WERI-Rb-1 (cell line): Measurements from ENCODE around the gene ANKH.

Source experiments
- DNase-seq: peaks from one replicate; pipeline ENCODE4 v3.0.0-alpha.2; 2020
- H3K27ac ChIP-seq: fragments of 250-450 bp; sonication (Bioruptor Pico); 2 replicates; pipeline ENCODE4 v1.5.1; 2020; ENCODE audit warnings: mild to moderate bottlenecking, moderate library complexity
- H3K27me3 ChIP-seq: fragments of 250-450 bp; sonication (Bioruptor Pico); 2 replicates; pipeline ENCODE4 v1.5.1; 2021; ENCODE audit warnings: mild to moderate bottlenecking, low read depth, moderate library complexity; ENCODE audit not compliant: insufficient read depth, severe bottlenecking
- H3K36me3 ChIP-seq: fragments of 250-450 bp; sonication (Bioruptor Pico); 2 replicates; pipeline ENCODE4 v1.5.1; 2020; ENCODE audit warnings: mild to moderate bottlenecking, moderate library complexity
- H3K4me3 ChIP-seq: 2 replicates; pipeline ENCODE4 v1.5.1; 2011; ENCODE audit warnings: low read depth, mild to moderate bottlenecking, control low read depth, low read length
- H3K9me3 ChIP-seq: fragments of 250-450 bp; sonication (Bioruptor Pico); 2 replicates; pipeline ENCODE4 v1.5.1; 2021; ENCODE audit warnings: mild to moderate bottlenecking, moderate library complexity; ENCODE audit not compliant: severe bottlenecking
- TF ChIP-seq, protein P1 (sequence below): IDR thresholded peaks from 2 replicates; pipeline ENCODE4 v1.5.1; 2011; ENCODE audit warnings: low read depth, mild to moderate bottlenecking, control low read depth, inconsistent platforms, low read length

The ANKH gene

DNA sequence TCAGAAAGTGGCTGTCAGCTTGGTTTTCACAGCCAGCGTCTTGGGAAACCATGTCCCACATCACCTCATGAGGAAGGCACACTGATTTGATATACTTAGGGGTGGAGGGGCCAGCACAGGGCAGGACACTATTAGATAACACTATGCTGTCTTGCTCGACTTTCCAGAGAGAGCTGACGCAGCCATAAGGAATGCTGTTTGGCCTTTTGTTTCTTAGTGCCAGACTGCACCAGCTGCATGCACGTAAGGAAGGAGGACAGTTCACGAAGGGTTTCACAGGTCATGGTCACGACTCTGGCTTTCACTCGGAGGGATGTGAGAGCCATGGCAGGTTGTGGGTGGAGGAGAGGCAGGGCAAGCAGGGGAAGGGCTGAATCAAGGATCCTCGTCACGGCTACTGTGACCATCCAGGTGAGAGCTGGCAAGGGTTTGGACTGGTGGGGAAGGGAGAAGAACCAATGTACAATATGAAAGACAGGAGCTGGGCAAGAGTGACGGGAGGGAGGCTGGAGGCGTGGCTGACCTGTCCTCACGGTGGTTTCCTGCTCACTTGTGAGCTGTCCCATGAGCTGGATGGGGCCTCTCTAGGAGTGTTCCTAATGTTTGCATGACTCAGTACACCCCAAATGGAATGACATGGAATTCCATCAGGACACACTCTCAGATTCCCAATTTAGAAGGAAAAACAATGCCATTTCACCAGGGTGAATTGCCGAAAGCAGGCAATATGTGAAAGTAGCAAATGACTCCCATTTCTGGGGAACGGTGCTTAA is 145.3 kb downstream of the ANKH start:
- Histone ChIP-seq H3K9me3 (no peaks in the 10 kb centered on the region), H3K27ac (no peak overlapping the region), H3K27me3 (no peaks in the 10 kb centered on the region), H3K36me3 (peaks cover 27% of the 10 kb centered on the region), H3K4me3 (no peak overlapping the region)
- TF ChIP-seq, protein P1, sequence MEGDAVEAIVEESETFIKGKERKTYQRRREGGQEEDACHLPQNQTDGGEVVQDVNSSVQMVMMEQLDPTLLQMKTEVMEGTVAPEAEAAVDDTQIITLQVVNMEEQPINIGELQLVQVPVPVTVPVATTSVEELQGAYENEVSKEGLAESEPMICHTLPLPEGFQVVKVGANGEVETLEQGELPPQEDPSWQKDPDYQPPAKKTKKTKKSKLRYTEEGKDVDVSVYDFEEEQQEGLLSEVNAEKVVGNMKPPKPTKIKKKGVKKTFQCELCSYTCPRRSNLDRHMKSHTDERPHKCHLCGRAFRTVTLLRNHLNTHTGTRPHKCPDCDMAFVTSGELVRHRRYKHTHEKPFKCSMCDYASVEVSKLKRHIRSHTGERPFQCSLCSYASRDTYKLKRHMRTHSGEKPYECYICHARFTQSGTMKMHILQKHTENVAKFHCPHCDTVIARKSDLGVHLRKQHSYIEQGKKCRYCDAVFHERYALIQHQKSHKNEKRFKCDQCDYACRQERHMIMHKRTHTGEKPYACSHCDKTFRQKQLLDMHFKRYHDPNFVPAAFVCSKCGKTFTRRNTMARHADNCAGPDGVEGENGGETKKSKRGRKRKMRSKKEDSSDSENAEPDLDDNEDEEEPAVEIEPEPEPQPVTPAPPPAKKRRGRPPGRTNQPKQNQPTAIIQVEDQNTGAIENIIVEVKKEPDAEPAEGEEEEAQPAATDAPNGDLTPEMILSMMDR: no peak
- DNase-seq: no peak

DNA sequence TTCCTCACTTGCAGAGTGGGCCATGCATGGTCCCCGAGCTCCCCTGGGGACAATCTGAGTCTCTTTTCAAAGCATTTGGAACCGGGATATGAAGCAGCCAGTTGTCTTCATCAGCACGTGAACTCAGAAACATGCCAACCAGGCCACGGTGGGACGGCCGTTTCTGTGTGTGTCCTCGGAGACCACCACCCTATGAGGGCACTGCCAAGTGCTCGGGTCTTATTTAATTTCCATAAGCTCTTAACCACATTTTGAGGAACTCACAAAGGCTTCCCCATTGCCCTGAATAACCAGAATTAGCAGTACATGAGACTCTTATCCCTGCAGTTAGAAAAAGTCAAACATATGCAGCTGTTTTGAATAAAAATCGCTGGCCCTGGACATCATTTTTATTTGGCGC is 146.9 kb downstream of the ANKH start:
- Histone ChIP-seq H3K4me3 (no peak overlapping the region), H3K27me3 (no peaks in the 10 kb centered on the region), H3K36me3 (peaks cover 30% of the 10 kb centered on the region), H3K27ac (no peak overlapping the region), H3K9me3 (no peaks in the 10 kb centered on the region)
- DNase-seq: no peak
- TF ChIP-seq, protein P1: no peak

DNA sequence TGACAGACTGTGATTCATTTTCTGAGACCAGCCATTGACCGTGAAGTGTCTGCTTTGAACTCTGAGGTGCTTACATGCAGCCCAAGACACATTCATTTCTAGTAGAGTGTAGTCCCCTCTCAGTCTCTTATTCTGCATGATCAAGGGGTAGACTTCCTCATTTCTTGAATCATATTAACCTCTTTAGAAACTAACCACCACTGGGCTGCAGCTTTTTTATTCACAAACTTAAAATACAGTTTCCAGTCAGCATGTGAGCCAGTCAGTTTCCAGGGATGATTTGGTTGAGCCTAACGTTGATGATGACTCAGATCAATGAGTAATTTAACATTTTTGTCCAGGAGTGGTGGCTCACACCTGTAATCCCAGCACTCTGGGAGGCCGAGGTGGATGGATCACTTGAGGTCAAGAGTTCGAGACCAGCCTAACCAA is 147.9 kb downstream of the ANKH start:
- DNase-seq: no peak
- Histone ChIP-seq H3K27ac (no peak overlapping the region), H3K9me3 (no peaks in the 10 kb centered on the region), H3K27me3 (no peaks in the 10 kb centered on the region), H3K4me3 (no peak overlapping the region), H3K36me3 (peaks cover 30% of the 10 kb centered on the region)
- TF ChIP-seq, protein P1: no peak

DNA sequence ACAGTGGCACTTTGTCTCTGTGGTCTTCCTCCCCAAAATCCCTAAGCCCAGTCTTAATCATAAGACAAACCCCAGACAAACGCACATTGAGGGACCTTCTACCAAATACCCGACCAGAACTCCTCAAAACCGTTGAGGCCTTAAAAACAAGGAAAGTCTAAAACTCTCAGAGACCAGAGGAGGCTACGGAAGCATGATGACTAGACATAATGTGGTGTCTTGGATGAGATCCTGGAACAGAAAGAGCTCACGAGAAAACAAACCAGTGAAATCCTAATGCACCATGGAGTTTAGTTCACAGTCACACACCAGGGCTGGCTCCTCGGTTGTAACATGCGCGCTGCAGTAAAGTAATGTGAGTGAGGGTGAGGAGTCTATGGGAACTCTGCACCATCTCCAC is 148.7 kb downstream of the ANKH start:
- Histone ChIP-seq H3K27ac (no peak overlapping the region), H3K36me3 (peaks cover 34% of the 10 kb centered on the region), H3K27me3 (no peaks in the 10 kb centered on the region), H3K9me3 (no peaks in the 10 kb centered on the region), H3K4me3 (no peak overlapping the region)
- no peak for DNase-seq
- TF ChIP-seq, protein P1: no peak

DNA sequence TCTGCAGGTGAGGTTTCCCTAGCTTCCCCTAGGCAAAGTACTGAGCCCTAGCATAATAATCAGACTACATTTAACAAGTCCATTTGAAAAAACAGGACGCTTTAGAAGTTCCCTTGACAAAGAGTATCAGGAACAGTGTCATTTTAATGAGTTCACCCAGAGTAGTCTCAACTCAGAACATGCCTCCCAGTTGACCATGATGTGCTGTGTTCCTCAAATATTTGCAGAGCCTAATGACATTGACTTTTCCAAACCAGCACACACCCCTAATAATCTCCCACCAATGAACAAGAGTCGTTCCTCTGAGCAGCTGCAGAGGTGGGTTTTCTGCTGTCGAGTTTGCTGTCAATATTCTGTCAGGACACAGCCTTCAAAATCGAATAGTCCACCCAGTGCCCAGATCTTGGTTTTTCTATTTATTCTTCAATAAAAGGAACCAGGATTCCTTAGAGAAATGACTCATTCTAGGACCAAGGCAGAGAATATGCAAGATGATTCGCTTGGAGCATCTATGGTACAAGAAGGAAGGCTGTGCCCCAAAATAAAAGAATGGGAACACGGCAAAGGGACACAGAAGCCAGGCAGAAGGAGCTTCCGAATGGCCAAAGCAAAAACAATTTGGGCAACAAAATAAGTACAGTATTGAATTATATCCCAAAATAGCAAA is 149.5 kb downstream of the ANKH start:
- Histone ChIP-seq H3K4me3 (no peak overlapping the region), H3K27ac (no peak overlapping the region), H3K27me3 (no peaks in the 10 kb centered on the region), H3K9me3 (no peaks in the 10 kb centered on the region), H3K36me3 (peaks cover 40% of the 10 kb centered on the region)
- TF ChIP-seq, protein P1: no peak
- DNase-seq: no peak
